H9 (cell line): ENCODE measurements around the gene PDE8A. TPM values are rescaled to one million over a fixed set of nuclear protein-coding genes. Genes with fewer than 3 reads are reported as not detected.

ENCODE experiments used
- DNase-seq: peaks from one replicate; pipeline ENCODE4 v3.0.0-alpha.2; 2017
- H2AFZ ChIP-seq: one replicate; pipeline ENCODE4 v1.6.1; 2013; ENCODE audit warnings: mild to moderate bottlenecking, low read length, control low read depth, moderate library complexity
- H2AK5ac ChIP-seq: 2 replicates; pipeline ENCODE4 v1.6.1; 2013; ENCODE audit warnings: low read length, control low read depth, mixed read lengths; ENCODE audit not compliant: insufficient read length
- H2BK120ac ChIP-seq: one replicate; pipeline ENCODE4 v1.6.1; 2013; ENCODE audit warnings: low read depth, mild to moderate bottlenecking, low read length, control low read depth, inconsistent platforms; ENCODE audit not compliant: poor library complexity, severe bottlenecking
- H2BK12ac ChIP-seq: 2 replicates; pipeline ENCODE4 v1.6.1; 2013; ENCODE audit warnings: low read length, control low read depth, mixed read lengths, low read depth; ENCODE audit not compliant: insufficient read length
- H2BK15ac ChIP-seq: 2 replicates; pipeline ENCODE4 v1.6.1; 2013; ENCODE audit warnings: low read depth, low read length, control low read depth
- H2BK20ac ChIP-seq: one replicate; pipeline ENCODE4 v1.6.1; 2013; ENCODE audit warnings: low read depth, mild to moderate bottlenecking, low read length, control low read depth, inconsistent platforms; ENCODE audit not compliant: poor library complexity, severe bottlenecking
- H2BK5ac ChIP-seq: 2 replicates; pipeline ENCODE4 v1.6.1; 2013; ENCODE audit warnings: low read length, control low read depth, mixed read lengths; ENCODE audit not compliant: insufficient read length
- H3K14ac ChIP-seq: 2 replicates; pipeline ENCODE4 v1.6.1; 2013; ENCODE audit warnings: low read length, control low read depth; ENCODE audit not compliant: insufficient read depth
- H3K18ac ChIP-seq: 2 replicates; pipeline ENCODE4 v1.6.1; 2013; ENCODE audit warnings: low read depth, mild to moderate bottlenecking, mixed read lengths, low read length, control low read depth; ENCODE audit not compliant: insufficient read length
- H3K23ac ChIP-seq: 2 replicates; pipeline ENCODE4 v1.6.1; 2013; ENCODE audit warnings: low read length, control low read depth, mixed read lengths, low read depth; ENCODE audit not compliant: insufficient read length
- H3K23me2 ChIP-seq: 2 replicates; pipeline ENCODE4 v1.6.1; 2013; ENCODE audit warnings: low read depth, mild to moderate bottlenecking, mixed read lengths, low read length, control low read depth; ENCODE audit not compliant: insufficient read length, poor library complexity, severe bottlenecking
- H3K27ac ChIP-seq: 2 replicates; pipeline ENCODE4 v1.5.1; 2013; ENCODE audit warnings: low read length, control low read depth, mixed read lengths, low read depth; ENCODE audit not compliant: insufficient read length
- H3K27me3 ChIP-seq: 2 replicates; pipeline ENCODE4 v1.6.1; 2013; ENCODE audit warnings: low read length, control low read depth, inconsistent platforms; ENCODE audit not compliant: insufficient read depth
- H3K4ac ChIP-seq: 2 replicates; pipeline ENCODE4 v1.6.1; 2013; ENCODE audit warnings: low read depth, mild to moderate bottlenecking, control low read depth, inconsistent platforms, low read length, moderate library complexity
- H3K4me1 ChIP-seq: 2 replicates; pipeline ENCODE4 v1.6.1; 2013; ENCODE audit warnings: low read length, control low read depth, inconsistent platforms; ENCODE audit not compliant: insufficient read depth
- H3K4me2 ChIP-seq: 2 replicates; pipeline ENCODE4 v1.6.1; 2013; ENCODE audit warnings: low read length, control low read depth, mixed read lengths; ENCODE audit not compliant: insufficient read length, insufficient read depth
- H3K56ac ChIP-seq: 2 replicates; pipeline ENCODE4 v1.6.1; 2013; ENCODE audit warnings: low read depth, mild to moderate bottlenecking, mixed read lengths, low read length, control low read depth; ENCODE audit not compliant: insufficient read length
- H3K79me1 ChIP-seq: 2 replicates; pipeline ENCODE4 v1.6.1; 2013; ENCODE audit warnings: low read depth, mild to moderate bottlenecking, moderate library complexity, low read length, control low read depth, inconsistent platforms; ENCODE audit not compliant: insufficient read depth, poor library complexity, severe bottlenecking
- H3K79me2 ChIP-seq: 2 replicates; pipeline ENCODE4 v1.6.1; 2013; ENCODE audit warnings: low read length, control low read depth, inconsistent platforms; ENCODE audit not compliant: insufficient read depth
- H3K9ac ChIP-seq: 2 replicates; pipeline ENCODE4 v1.6.1; 2013; ENCODE audit warnings: low read length, control low read depth, mixed read lengths; ENCODE audit not compliant: insufficient read length; ENCODE audit errors: extremely low read depth
- H3K9me3 ChIP-seq: one replicate; pipeline ENCODE4 v1.6.1; 2013; ENCODE audit warnings: low read depth, low read length, inconsistent platforms; ENCODE audit not compliant: control insufficient read depth
- H3T11ph ChIP-seq: one replicate; pipeline ENCODE4 v1.6.1; 2013; ENCODE audit warnings: mild to moderate bottlenecking, low read length, control low read depth, inconsistent platforms
- H4K20me1 ChIP-seq: one replicate; pipeline ENCODE4 v1.6.1; 2013; ENCODE audit not compliant: control insufficient read depth, insufficient read length, insufficient read depth
- H4K5ac ChIP-seq: 2 replicates; pipeline ENCODE4 v1.6.1; 2013; ENCODE audit warnings: low read depth, mild to moderate bottlenecking, mixed read lengths, low read length, control low read depth; ENCODE audit not compliant: insufficient read length
- H4K8ac ChIP-seq: replicated peaks from 2 replicates; pipeline ENCODE4 v1.6.1; 2013; ENCODE audit warnings: low read length, control low read depth, mixed read lengths, low read depth; ENCODE audit not compliant: insufficient read length
- H4K91ac ChIP-seq: 2 replicates; pipeline ENCODE4 v1.6.1; 2013; ENCODE audit warnings: low read depth, mild to moderate bottlenecking, moderate library complexity, mixed read lengths, low read length, control low read depth; ENCODE audit not compliant: insufficient read length
- H3K27ac Mint-ChIP-seq, 3 experiments: 2 replicates in 2 of 3; 3 replicates in 1 of 3; pipeline ENCODE4 v1.8.0; 2020 to 2021; ENCODE audit warnings: mixed read lengths in 3 of 3, mild to moderate bottlenecking in 1 of 3, moderate library complexity in 1 of 3
- H3K27me3 Mint-ChIP-seq: 2 replicates; pipeline ENCODE4 v1.8.0; 2021; ENCODE audit warnings: low read depth, mild to moderate bottlenecking, moderate library complexity, mixed read lengths
- H3K36me3 Mint-ChIP-seq, 3 experiments: 2 replicates in 2 of 3; 3 replicates in 1 of 3; pipeline ENCODE4 v1.8.0; 2020 to 2021; ENCODE audit warnings: low read depth in 3 of 3, mixed read lengths in 3 of 3; ENCODE audit not compliant: insufficient read depth in 1 of 3
- H3K4me1 Mint-ChIP-seq, 2 experiments: 2 replicates each; pipeline ENCODE4 v1.8.0; 2020; ENCODE audit warnings: mixed read lengths in 2 of 2
- H3K4me3 Mint-ChIP-seq, 2 experiments: 2 replicates in 1 of 2; 3 replicates in 1 of 2; pipeline ENCODE4 v1.8.0; 2020 to 2021; ENCODE audit warnings: mild to moderate bottlenecking in 2 of 2, mixed read lengths in 2 of 2, moderate library complexity in 1 of 2
- H3K9me3 Mint-ChIP-seq, 2 experiments: 2 replicates in 1 of 2; 3 replicates in 1 of 2; pipeline ENCODE4 v1.8.0; 2020; ENCODE audit warnings: mild to moderate bottlenecking in 2 of 2, mixed read lengths in 2 of 2, moderate library complexity in 1 of 2
- WGBS: extraction: QIAGEN DNeasy Blood & Tissue Kit; methylation state at CpG from one replicate; pipeline ENCODE4 v1.1.7; 2013; ENCODE audit warnings: missing lambda C conversion rate, low lambda C conversion rate, mixed read lengths; ENCODE audit not compliant: insufficient read length; ENCODE audit errors: extremely low coverage; 5-methylcytosine and 5-hydroxymethylcytosine counted together
- total RNA-seq: library from RNA; stranded (reverse); gene quantifications from 2 replicates; pipeline ENCODE4 v1.2.1, GENCODE V29; 2021
- TF ChIP-seq, protein P1 (sequence below): fragments of 200-600 bp; sonication (generic); conservative IDR thresholded peaks from 3 replicates; pipeline ENCODE4 v1.8.0; 2021; ENCODE audit warnings: antibody characterized with exemption, mild to moderate bottlenecking

The PDE8A gene
- total RNA-seq, 1 experiment from 2014 or later = 9.3 TPM

DNA sequence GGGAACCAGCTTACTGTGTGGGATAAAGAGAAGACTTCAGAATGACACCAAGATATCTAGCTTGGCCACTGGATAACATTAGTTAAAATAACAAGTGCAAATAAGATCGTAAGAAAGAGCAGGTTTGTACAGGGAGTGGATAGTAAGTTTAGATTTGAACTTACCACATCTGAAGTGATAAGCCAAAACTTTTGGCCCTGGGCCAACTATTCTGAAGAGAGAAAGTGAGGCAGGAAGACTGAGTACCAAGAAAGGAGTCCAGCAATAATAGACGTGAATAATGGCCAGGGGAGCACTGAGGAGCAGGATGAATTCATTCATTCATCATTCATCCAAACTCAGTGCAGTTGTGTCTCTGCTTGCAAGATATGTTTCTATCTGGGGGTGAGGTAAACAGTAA, 122.9 kb downstream of the PDE8A start:
- H2BK120ac ChIP-seq = no peak overlapping the region
- Mint-ChIP-seq H3K9me3 (no peaks in the 10 kb centered on the region), H3K4me1 (no peaks in the 10 kb centered on the region), H3K27me3 (no peaks in the 10 kb centered on the region), H3K4me3 (no peak overlapping the region), H3K27ac (peak overlapping the region in 1 of 3 experiments; percentile 5; a peak in 1 of 7 replicates), H3K36me3 (no peaks in the 10 kb centered on the region; a peak in 1 of 7 replicates)
- H3K79me2 ChIP-seq = no peaks in the 10 kb centered on the region
- H3K27ac ChIP-seq = no peak overlapping the region
- TF ChIP-seq, protein P1, sequence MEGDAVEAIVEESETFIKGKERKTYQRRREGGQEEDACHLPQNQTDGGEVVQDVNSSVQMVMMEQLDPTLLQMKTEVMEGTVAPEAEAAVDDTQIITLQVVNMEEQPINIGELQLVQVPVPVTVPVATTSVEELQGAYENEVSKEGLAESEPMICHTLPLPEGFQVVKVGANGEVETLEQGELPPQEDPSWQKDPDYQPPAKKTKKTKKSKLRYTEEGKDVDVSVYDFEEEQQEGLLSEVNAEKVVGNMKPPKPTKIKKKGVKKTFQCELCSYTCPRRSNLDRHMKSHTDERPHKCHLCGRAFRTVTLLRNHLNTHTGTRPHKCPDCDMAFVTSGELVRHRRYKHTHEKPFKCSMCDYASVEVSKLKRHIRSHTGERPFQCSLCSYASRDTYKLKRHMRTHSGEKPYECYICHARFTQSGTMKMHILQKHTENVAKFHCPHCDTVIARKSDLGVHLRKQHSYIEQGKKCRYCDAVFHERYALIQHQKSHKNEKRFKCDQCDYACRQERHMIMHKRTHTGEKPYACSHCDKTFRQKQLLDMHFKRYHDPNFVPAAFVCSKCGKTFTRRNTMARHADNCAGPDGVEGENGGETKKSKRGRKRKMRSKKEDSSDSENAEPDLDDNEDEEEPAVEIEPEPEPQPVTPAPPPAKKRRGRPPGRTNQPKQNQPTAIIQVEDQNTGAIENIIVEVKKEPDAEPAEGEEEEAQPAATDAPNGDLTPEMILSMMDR = no peak
- no peak for DNase-seq
- no peak overlapping the region for H4K8ac ChIP-seq
- no peaks in the 10 kb centered on the region for H4K20me1 ChIP-seq
- H3K56ac ChIP-seq = no peak overlapping the region
- H2AK5ac ChIP-seq = no peak overlapping the region
- H3K14ac ChIP-seq = no peak overlapping the region
- no peaks in the 10 kb centered on the region for H3K9me3 ChIP-seq
- H3K9ac ChIP-seq = no peak overlapping the region
- H4K91ac ChIP-seq = no peak overlapping the region
- H3K4me2 ChIP-seq = no peak overlapping the region
- WGBS = no CpG with 5 or more reads among the region's 2 CpGs
- no peak overlapping the region for H2AFZ ChIP-seq
- H3K23me2 ChIP-seq = no peaks in the 10 kb centered on the region
- no peak overlapping the region for H3K18ac ChIP-seq
- no peaks in the 10 kb centered on the region for H3K27me3 ChIP-seq
- H2BK12ac ChIP-seq = no peak overlapping the region
- H4K5ac ChIP-seq = no peak overlapping the region
- no peak overlapping the region for H2BK20ac ChIP-seq
- H3K4ac ChIP-seq = no peak overlapping the region
- H3K23ac ChIP-seq = no peak overlapping the region
- no peak overlapping the region for H2BK5ac ChIP-seq
- no peak overlapping the region for H3T11ph ChIP-seq
- no peaks in the 10 kb centered on the region for H3K4me1 ChIP-seq
- no peaks in the 10 kb centered on the region for H3K79me1 ChIP-seq
- no peak overlapping the region for H2BK15ac ChIP-seq
